ENCODE results near the gene AATK.

DNA sequence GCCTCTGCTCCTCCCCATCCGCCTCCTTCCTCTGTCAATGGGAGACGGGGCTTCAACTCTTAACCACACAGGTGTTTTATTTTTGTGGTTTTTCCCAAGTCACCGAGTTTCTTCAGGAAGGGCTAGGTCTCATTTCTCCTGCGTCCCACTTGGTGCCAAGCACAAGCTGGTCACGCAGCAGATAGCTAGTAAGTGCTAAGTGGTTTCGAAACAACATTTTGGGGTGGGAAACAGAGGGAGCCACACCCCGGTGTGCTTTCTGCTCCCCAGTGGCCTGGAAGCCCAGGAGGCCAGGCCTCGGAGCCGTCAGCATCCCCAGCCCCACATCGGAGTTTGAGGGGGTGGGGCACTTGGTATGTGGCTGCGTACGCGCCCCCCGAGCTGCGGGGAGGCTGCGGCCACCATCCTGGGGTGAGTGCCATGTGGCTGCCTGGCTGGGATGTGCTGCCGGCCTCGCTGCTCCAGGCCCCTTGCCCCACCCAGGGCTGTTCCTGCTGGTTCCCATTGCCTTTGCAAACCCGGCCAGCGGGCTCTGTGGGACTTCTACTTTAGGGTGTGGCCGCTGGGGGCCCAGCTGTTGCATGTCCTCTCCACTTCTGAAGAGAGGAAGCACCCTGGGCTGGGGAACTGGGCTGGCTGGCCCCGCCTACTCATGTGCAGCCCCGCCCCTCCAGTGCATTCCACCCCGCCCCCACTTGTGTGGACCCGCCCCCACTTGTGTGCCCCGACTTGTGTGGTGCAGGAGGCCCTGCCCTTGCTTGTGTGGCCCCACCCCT lies 75.5 kb downstream of the AATK start:
- TF ChIP-seq, protein P1, sequence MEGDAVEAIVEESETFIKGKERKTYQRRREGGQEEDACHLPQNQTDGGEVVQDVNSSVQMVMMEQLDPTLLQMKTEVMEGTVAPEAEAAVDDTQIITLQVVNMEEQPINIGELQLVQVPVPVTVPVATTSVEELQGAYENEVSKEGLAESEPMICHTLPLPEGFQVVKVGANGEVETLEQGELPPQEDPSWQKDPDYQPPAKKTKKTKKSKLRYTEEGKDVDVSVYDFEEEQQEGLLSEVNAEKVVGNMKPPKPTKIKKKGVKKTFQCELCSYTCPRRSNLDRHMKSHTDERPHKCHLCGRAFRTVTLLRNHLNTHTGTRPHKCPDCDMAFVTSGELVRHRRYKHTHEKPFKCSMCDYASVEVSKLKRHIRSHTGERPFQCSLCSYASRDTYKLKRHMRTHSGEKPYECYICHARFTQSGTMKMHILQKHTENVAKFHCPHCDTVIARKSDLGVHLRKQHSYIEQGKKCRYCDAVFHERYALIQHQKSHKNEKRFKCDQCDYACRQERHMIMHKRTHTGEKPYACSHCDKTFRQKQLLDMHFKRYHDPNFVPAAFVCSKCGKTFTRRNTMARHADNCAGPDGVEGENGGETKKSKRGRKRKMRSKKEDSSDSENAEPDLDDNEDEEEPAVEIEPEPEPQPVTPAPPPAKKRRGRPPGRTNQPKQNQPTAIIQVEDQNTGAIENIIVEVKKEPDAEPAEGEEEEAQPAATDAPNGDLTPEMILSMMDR (IDR thresholded peaks at IDR 0.05 in 8 of 11, conservative IDR thresholded peaks at IDR 0.05 in 3 of 11) = no peak
- TF ChIP-seq POLR2A (IDR thresholded peaks at IDR 0.05) = no peak
